GM12865 (cell line): ENCODE measurements around the gene DSCAM.

Source experiments
- DNase-seq: peaks from one replicate; pipeline ENCODE4 v3.0.0; 2010; ENCODE audit warnings: low read depth
- H3K4me3 ChIP-seq: 2 replicates; pipeline ENCODE4 v1.5.1; 2011; ENCODE audit warnings: mild to moderate bottlenecking, low read depth, low read length, control low read depth
- TF ChIP-seq, protein P1 (sequence below): IDR thresholded peaks from 2 replicates; pipeline ENCODE4 v1.5.1; 2011; ENCODE audit warnings: low read length, control low read depth, low read depth, inconsistent platforms; ENCODE audit not compliant: insufficient read depth; ENCODE audit errors: missing control alignments

Gene DSCAM

GRCh38 chr21:40512590-40512989 lies 334.4 kb downstream of the DSCAM start:
- TF ChIP-seq, protein P1, sequence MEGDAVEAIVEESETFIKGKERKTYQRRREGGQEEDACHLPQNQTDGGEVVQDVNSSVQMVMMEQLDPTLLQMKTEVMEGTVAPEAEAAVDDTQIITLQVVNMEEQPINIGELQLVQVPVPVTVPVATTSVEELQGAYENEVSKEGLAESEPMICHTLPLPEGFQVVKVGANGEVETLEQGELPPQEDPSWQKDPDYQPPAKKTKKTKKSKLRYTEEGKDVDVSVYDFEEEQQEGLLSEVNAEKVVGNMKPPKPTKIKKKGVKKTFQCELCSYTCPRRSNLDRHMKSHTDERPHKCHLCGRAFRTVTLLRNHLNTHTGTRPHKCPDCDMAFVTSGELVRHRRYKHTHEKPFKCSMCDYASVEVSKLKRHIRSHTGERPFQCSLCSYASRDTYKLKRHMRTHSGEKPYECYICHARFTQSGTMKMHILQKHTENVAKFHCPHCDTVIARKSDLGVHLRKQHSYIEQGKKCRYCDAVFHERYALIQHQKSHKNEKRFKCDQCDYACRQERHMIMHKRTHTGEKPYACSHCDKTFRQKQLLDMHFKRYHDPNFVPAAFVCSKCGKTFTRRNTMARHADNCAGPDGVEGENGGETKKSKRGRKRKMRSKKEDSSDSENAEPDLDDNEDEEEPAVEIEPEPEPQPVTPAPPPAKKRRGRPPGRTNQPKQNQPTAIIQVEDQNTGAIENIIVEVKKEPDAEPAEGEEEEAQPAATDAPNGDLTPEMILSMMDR = peak; percentile 37
- DNase-seq = no peak
- no peak overlapping the region for H3K4me3 ChIP-seq

DNA sequence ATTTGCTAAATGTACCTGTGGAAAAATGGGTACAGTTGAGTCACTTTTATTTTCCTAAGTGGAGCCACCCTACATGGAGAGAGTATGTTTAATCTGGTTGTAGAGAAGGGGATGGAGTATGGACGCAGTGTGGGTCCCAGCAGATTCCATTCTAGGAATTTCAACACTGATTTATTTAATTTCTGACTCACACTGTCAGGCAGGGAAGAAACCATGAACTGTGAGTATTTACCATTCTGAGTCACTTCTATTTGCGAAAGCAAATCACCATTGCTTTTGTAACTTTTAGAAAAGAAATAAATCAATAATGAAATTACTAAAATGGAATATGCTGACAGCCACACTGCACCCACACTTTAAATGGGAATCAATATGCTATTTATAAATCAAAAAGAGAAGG lies 339.0 kb downstream of the DSCAM start:
- TF ChIP-seq, protein P1 = no peak
- DNase-seq = no peak
- H3K4me3 ChIP-seq = no peak overlapping the region

- TF ChIP-seq, protein P1 = no peak
- H3K4me3 ChIP-seq = no peak overlapping the region
- no peak for DNase-seq
These were observed 341.3 kb downstream of the DSCAM start for GRCh38 chr21:40505681-40506080.

DNA sequence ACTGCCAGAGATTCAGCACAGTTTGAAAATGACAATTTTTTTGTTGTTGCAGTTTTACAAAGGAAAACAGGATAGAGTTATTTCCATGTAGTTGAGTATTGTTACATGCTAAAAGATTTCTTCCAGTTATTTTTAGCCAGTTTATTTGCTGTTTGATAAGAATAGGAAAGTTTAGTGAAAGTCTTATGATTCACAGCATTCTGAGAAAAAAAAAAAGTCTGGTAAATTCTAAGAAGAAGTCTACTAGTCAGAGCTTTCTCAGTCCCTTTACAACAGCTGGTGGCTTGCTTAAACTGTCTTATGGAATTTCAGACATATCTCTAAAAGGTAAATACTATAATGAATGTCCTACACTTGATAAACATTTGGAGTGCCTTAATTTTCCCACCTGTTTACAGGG lies 341.7 kb downstream of the DSCAM start:
- H3K4me3 ChIP-seq = no peak overlapping the region
- DNase-seq = no peak
- TF ChIP-seq, protein P1 = no peak

GRCh38 chr21:40504825-40505224 lies 342.1 kb downstream of the DSCAM start:
- no peak for DNase-seq
- TF ChIP-seq, protein P1 = no peak
- H3K4me3 ChIP-seq = no peak overlapping the region

DNA sequence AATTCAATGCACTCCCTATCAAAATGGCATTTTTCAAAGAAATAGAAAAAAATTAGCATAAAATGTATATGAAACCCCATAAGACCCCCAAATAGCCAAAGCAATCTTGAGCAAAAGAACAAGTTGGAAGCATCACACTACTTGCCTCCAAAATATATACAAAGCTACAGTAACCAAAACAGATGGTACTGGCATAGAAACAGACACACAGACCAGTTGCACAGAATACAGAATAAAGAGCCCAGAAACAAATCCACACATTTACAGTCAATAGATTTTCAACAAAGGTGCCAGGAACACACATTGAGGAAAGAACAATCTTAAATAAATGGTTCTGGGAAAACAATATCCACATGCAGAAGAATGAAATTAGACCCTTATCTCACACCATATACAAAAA lies 350.8 kb downstream of the DSCAM start:
- DNase-seq = no peak
- H3K4me3 ChIP-seq = no peak overlapping the region
- TF ChIP-seq, protein P1 = no peak

- TF ChIP-seq, protein P1 = no peak
- H3K4me3 ChIP-seq = no peak overlapping the region
- DNase-seq = no peak
These were observed 356.6 kb downstream of the DSCAM start for GRCh38 chr21:40490408-40490807.
